H1 (cell line): ENCODE measurements around the gene SPATA7. TPM values are rescaled to one million over a fixed set of nuclear protein-coding genes. Genes with fewer than 3 reads are reported as not detected.
A peak's percentile ranks its signal among the peaks of the same experiment; 100 is the strongest.

ENCODE experiments used
- CTCF ChIA-PET: fragments of 300-600 bp; sonication (Branson Sonifier 250); formaldehyde crosslinking; loops from one replicate; lab custom pipeline; 2021; ENCODE audit not compliant: partially characterized antibody; lab: Charles Lee
- POLR2A ChIA-PET: fragments of 300-600 bp; sonication (Branson Sonifier 250); formaldehyde crosslinking; loops from one replicate; lab custom pipeline; 2021; ENCODE audit warnings: inconsistent platforms; ENCODE audit not compliant: partially characterized antibody; lab: Charles Lee
- DNase-seq, 2 experiments: peaks; one replicate each; pipeline versions ENCODE4 v3.0.0 to v3.0.0-alpha.2; 2010 to 2022; ENCODE audit warnings: low spot score in 2 of 2, low read depth in 1 of 2, mixed read lengths in 1 of 2
- FAIRE-seq: peaks from 2 replicates; lab custom pipeline; 2011; peaks lifted over from hg19 to GRCh38; lab: Jason Lieb, UNC
- H2AFZ ChIP-seq: 2 replicates; pipeline ENCODE4 v1.8.1; 2012; ENCODE audit warnings: low read length, inconsistent platforms
- H2AK5ac ChIP-seq: 2 replicates; pipeline ENCODE4 v1.6.1; 2013; ENCODE audit warnings: low read depth, low read length
- H2BK120ac ChIP-seq: replicated peaks from 2 replicates; pipeline ENCODE3; 2013; ENCODE audit warnings: low read depth, low read length, inconsistent platforms
- H2BK12ac ChIP-seq: 2 replicates; pipeline ENCODE4 v1.6.1; 2013; ENCODE audit warnings: low read depth, low read length
- H2BK15ac ChIP-seq: 2 replicates; pipeline ENCODE4 v1.6.1; 2013; ENCODE audit warnings: low read length
- H2BK20ac ChIP-seq: 2 replicates; pipeline ENCODE4 v1.6.1; 2013; ENCODE audit warnings: low read length
- H2BK5ac ChIP-seq: 2 replicates; pipeline ENCODE4 v1.6.1; 2013; ENCODE audit warnings: low read depth, low read length
- H3K14ac ChIP-seq: 2 replicates; pipeline ENCODE4 v1.6.1; 2013; ENCODE audit warnings: inconsistent platforms; ENCODE audit not compliant: insufficient read length
- H3K18ac ChIP-seq: 2 replicates; pipeline ENCODE4 v1.6.1; 2013; ENCODE audit warnings: low read length; ENCODE audit errors: extremely low read depth
- H3K23ac ChIP-seq: 2 replicates; pipeline ENCODE4 v1.6.1; 2013; ENCODE audit warnings: inconsistent platforms; ENCODE audit not compliant: insufficient read length
- H3K23me2 ChIP-seq: 2 replicates; pipeline ENCODE4 v1.6.1; 2013; ENCODE audit warnings: low read depth, low read length
- H3K27ac ChIP-seq: 2 replicates; pipeline ENCODE4 v1.6.1; 2011; ENCODE audit warnings: low read depth, low read length, inconsistent platforms
- H3K27me3 ChIP-seq, 4 experiments: replicated peaks in 1 of 4; 1 replicate in 1 of 4; 2 replicates in 3 of 4; pipeline versions ENCODE4 v1.6.1 to v1.8.1; 2011 to 2013; ENCODE audit warnings: low read length in 3 of 4, mild to moderate bottlenecking in 3 of 4, inconsistent platforms in 2 of 4, mixed read lengths in 2 of 4, moderate library complexity in 1 of 4; ENCODE audit not compliant: control insufficient read depth in 3 of 4, insufficient read depth in 3 of 4; ENCODE audit errors: extremely low read depth in 1 of 4
- H3K36me3 ChIP-seq, 4 experiments: 2 replicates each; pipeline versions ENCODE4 v1.6.1 to v1.8.1; 2011 to 2013; ENCODE audit warnings: mild to moderate bottlenecking in 4 of 4, low read length in 3 of 4, moderate library complexity in 2 of 4, control low read depth in 1 of 4, inconsistent platforms in 1 of 4; ENCODE audit not compliant: insufficient read depth in 4 of 4, control insufficient read depth in 2 of 4
- H3K4ac ChIP-seq: replicated peaks from 2 replicates; pipeline ENCODE3; 2013; ENCODE audit warnings: low read length, low read depth, mixed read lengths, inconsistent platforms; ENCODE audit not compliant: insufficient read length
- H3K4me1 ChIP-seq, 4 experiments: replicated peaks in 1 of 4; 1 replicate in 1 of 4; 2 replicates in 3 of 4; pipeline versions ENCODE4 v1.6.1 to v1.8.1; 2011 to 2013; ENCODE audit warnings: low read length in 3 of 4, inconsistent platforms in 2 of 4, mixed read lengths in 1 of 4; ENCODE audit not compliant: insufficient read depth in 4 of 4, control insufficient read depth in 3 of 4
- H3K4me2 ChIP-seq, 2 experiments: 2 replicates each; pipeline versions ENCODE4 v1.6.1 to v1.8.1; 2011 to 2013; ENCODE audit warnings: low read depth in 2 of 2, low read length in 2 of 2, control low read depth in 1 of 2, inconsistent platforms in 1 of 2, mild to moderate bottlenecking in 1 of 2; ENCODE audit not compliant: insufficient read depth in 1 of 2
- H3K4me3 ChIP-seq, 4 experiments: fragments of 200-600, 300-600 bp in 1 of 4; sonication (generic), shearing (Covaris generic), sonication (Bioruptor Twin) in 1 of 4; 2 replicates each; pipeline versions ENCODE4 v1.5.1 to v1.8.1; 2011 to 2016; ENCODE audit warnings: low read length in 4 of 4, low read depth in 3 of 4, control low read depth in 2 of 4, inconsistent platforms in 2 of 4, mild to moderate bottlenecking in 2 of 4, mixed read lengths in 1 of 4, moderate library complexity in 1 of 4; ENCODE audit not compliant: insufficient read depth in 2 of 4; ENCODE audit errors: extremely low read depth in 1 of 4
- H3K56ac ChIP-seq: replicated peaks from 2 replicates; pipeline ENCODE3; 2013; ENCODE audit warnings: low read depth, mild to moderate bottlenecking, mixed read lengths, low read length, inconsistent platforms; ENCODE audit not compliant: insufficient read length
- H3K79me1 ChIP-seq: 2 replicates; pipeline ENCODE4 v1.6.1; 2013; ENCODE audit warnings: low read depth, low read length, control low read depth
- H3K79me2 ChIP-seq, 2 experiments: 2 replicates each; pipeline versions ENCODE4 v1.6.1 to v1.8.1; 2012 to 2013; ENCODE audit warnings: low read length in 2 of 2, mild to moderate bottlenecking in 2 of 2, inconsistent platforms in 1 of 2; ENCODE audit not compliant: insufficient read depth in 2 of 2, control insufficient read depth in 1 of 2
- H3K9ac ChIP-seq, 4 experiments: replicated peaks in 1 of 4; 1 replicate in 1 of 4; 2 replicates in 3 of 4; pipeline versions ENCODE4 v1.6.1 to v1.8.1; 2011 to 2013; ENCODE audit warnings: low read depth in 3 of 4, low read length in 3 of 4, control low read depth in 2 of 4, mild to moderate bottlenecking in 2 of 4, moderate library complexity in 2 of 4, inconsistent platforms in 1 of 4; ENCODE audit errors: extremely low read depth in 1 of 4
- H3K9me3 ChIP-seq, 2 experiments: 2 replicates each; pipeline versions ENCODE4 v1.6.1 to v1.8.1; 2012 to 2013; ENCODE audit warnings: mild to moderate bottlenecking in 2 of 2, moderate library complexity in 2 of 2, control low read depth in 1 of 2, inconsistent platforms in 1 of 2, low read depth in 1 of 2, low read length in 1 of 2, mixed read lengths in 1 of 2; ENCODE audit not compliant: insufficient read depth in 2 of 2
- H4K20me1 ChIP-seq, 2 experiments: replicated peaks in 1 of 2; 2 replicates each; pipeline versions ENCODE3 to v1.8.1; 2011 to 2013; ENCODE audit warnings: inconsistent platforms in 2 of 2, low read length in 2 of 2, mild to moderate bottlenecking in 1 of 2; ENCODE audit not compliant: insufficient read depth in 2 of 2, control insufficient read depth in 1 of 2
- H4K5ac ChIP-seq: 2 replicates; pipeline ENCODE4 v1.6.1; 2013; ENCODE audit warnings: low read length, low read depth, mixed read lengths, inconsistent platforms; ENCODE audit not compliant: insufficient read length
- H4K8ac ChIP-seq: 2 replicates; pipeline ENCODE4 v1.8.0; 2013; ENCODE audit warnings: mild to moderate bottlenecking, moderate library complexity, low read length, inconsistent platforms; ENCODE audit not compliant: insufficient read depth; ENCODE audit errors: extremely low read depth
- H4K91ac ChIP-seq: replicated peaks from 2 replicates; pipeline ENCODE3; 2013; ENCODE audit warnings: low read length, mixed read lengths, inconsistent platforms; ENCODE audit not compliant: insufficient read length
- ASH2L ChIP-seq: fragments of 200-600, 300-600 bp; sonication (generic); IDR thresholded peaks from one replicate; pipeline ENCODE4 v1.7.1; 2017; ENCODE audit warnings: low read length
- FOSL1 ChIP-seq: IDR thresholded peaks from 2 replicates; pipeline ENCODE4 v1.6.1; 2011; ENCODE audit warnings: mild to moderate bottlenecking, low read depth, low read length, moderate library complexity; ENCODE audit not compliant: insufficient read depth
- GABPA ChIP-seq: IDR thresholded peaks from 2 replicates; pipeline ENCODE4 v1.6.1; 2011; ENCODE audit warnings: mild to moderate bottlenecking, low read length, moderate library complexity, borderline replicate concordance; ENCODE audit not compliant: insufficient read depth
- HDAC6 ChIP-seq: IDR thresholded peaks from one replicate; pipeline ENCODE4 v1.7.1; 2012; ENCODE audit warnings: low read depth, mild to moderate bottlenecking, inconsistent platforms, low read length, moderate library complexity
- JUN ChIP-seq: IDR thresholded peaks from 2 replicates; pipeline ENCODE4 v1.6.1; 2011; ENCODE audit warnings: low read depth, mild to moderate bottlenecking, improper control_type of control experiment, low read length
- KDM4A ChIP-seq: IDR thresholded peaks from one replicate; pipeline ENCODE4 v1.7.1; 2012; ENCODE audit warnings: low read depth, mild to moderate bottlenecking, moderate library complexity, low read length, inconsistent platforms; ENCODE audit not compliant: severe bottlenecking
- RAD21 ChIP-seq, 2 experiments: IDR thresholded peaks in 1 of 2; conservative IDR thresholded peaks in 1 of 2; 2 replicates each; pipeline ENCODE4 v1.6.1; 2011; ENCODE audit warnings: low read depth in 2 of 2, low read length in 2 of 2, improper control_type of control experiment in 1 of 2, inconsistent platforms in 1 of 2, mild to moderate bottlenecking in 1 of 2, moderate library complexity in 1 of 2
- TCF12 ChIP-seq: IDR thresholded peaks from 2 replicates; pipeline ENCODE4 v1.6.1; 2011; ENCODE audit warnings: low read depth, mild to moderate bottlenecking, low read length
- WGBS, 2 experiments: shearing (Covaris generic) in 1 of 2; methylation state at CpG; one replicate each; pipeline versions ENCODE4 v1.1.6 to v1.1.7; 2013 to 2015; ENCODE audit warnings: low lambda C conversion rate in 2 of 2, mixed read lengths in 2 of 2, inconsistent platforms in 1 of 2, low coverage in 1 of 2, missing lambda C conversion rate in 1 of 2; ENCODE audit not compliant: insufficient replicate concordance in 2 of 2, insufficient coverage in 1 of 2, insufficient read length in 1 of 2; ENCODE audit errors: extremely low coverage in 1 of 2, missing lambda C conversion rate in 1 of 2; 5-methylcytosine and 5-hydroxymethylcytosine counted together
- polyA plus RNA-seq, 7 experiments: library from polyadenylated mRNA; depleted of rRNA in 3 of 7; stranded (reverse) in 5 of 7; unstranded in 2 of 7; fragments of >200 nt in 5 of 7; fragments of 200-250 nt in 2 of 7; gene quantifications; 1 replicate in 5 of 7; 2 replicates in 1 of 7; 4 replicates in 1 of 7; pipeline versions ENCODE4 v1.2.1 to v1.2.3, GENCODE V29; 2011 to 2013; ENCODE audit warnings: missing spikeins in 2 of 7, mixed read lengths in 2 of 7
- total RNA-seq: library from RNA; stranded (reverse); fragmentation: NEBNext Ultra II Directional; extraction: Animal tissue kit (Norgen Biotek cat#: 25700); gene quantifications from 2 replicates; pipeline ENCODE4 v1.2.1, GENCODE V29; 2021
- TF ChIP-seq, protein P1 (sequence below), 3 experiments: IDR thresholded peaks; 1 replicate in 2 of 3; 2 replicates in 1 of 3; pipeline versions ENCODE4 v1.5.1 to v1.6.1; 2011; ENCODE audit warnings: low read length in 3 of 3, mild to moderate bottlenecking in 3 of 3, inconsistent platforms in 2 of 3, low read depth in 1 of 3, moderate library complexity in 1 of 3; ENCODE audit not compliant: insufficient read depth in 1 of 3; ENCODE audit errors: control extremely low read depth in 1 of 3

Gene SPATA7
- total and polyA plus RNA-seq, 2 of the 8 experiments (the other 6 are each of a cell fraction or from before 2014, with no cell fraction given): 3.8 to 6.7 TPM

DNA sequence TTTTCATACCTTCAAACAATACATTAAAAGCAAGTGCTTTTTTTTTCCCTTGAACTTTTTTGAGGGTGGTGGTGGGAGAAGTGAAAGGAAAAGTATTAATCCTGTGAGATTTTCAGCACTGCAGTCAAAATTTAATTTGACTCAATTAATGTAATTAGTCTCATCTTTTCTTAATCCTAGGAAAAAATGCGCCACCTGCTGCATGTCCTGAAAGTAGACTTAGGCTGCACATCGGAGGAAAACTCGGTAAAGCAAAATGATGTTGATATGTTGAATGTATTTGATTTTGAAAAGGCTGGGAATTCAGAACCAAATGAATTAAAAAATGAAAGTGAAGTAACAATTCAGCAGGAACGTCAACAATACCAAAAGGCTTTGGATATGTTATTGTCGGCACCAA is 52.2 kb downstream of the SPATA7 start:
- Histone ChIP-seq H3K4ac (no peak overlapping the region), H2AK5ac (no peak overlapping the region), H2BK20ac (no peak overlapping the region), H2BK5ac (no peak overlapping the region), H4K20me1 (peaks cover 0 to 2% of the 10 kb centered on the region in 2 experiments), H3K56ac (no peak overlapping the region), H4K91ac (no peak overlapping the region), H3K79me2 (no peaks in the 10 kb centered on the region), H3K4me1 (no peaks in the 10 kb centered on the region), H3K18ac (no peak overlapping the region), H2BK15ac (no peak overlapping the region), H3K14ac (no peak overlapping the region), H3K9me3 (no peaks in the 10 kb centered on the region), H2BK12ac (no peak overlapping the region), H4K5ac (no peak overlapping the region), H3K23ac (no peak overlapping the region), H3K23me2 (no peaks in the 10 kb centered on the region; the same call in 1 of the 2 replicates), H3K27ac (no peak overlapping the region), H3K79me1 (no peaks in the 10 kb centered on the region), H3K27me3 (no peaks in the 10 kb centered on the region), H3K36me3 (peaks cover 0 to 5% (median 0%) of the 10 kb centered on the region in 4 experiments; a peak in 3 of 8 replicates), H4K8ac (no peak overlapping the region), H2BK120ac (no peak overlapping the region), H3K4me3 (no peak overlapping the region), H2AFZ (no peak overlapping the region), H3K9ac (no peak overlapping the region), H3K4me2 (no peak overlapping the region)
- TF ChIP-seq KDM4A (no peak), HDAC6 (no peak), JUN (no peak), ASH2L (no peak), GABPA (no peak), RAD21 (IDR thresholded peaks at IDR 0.05 in 1 of 2, conservative IDR thresholded peaks at IDR 0.05 in 1 of 2; ENCODE audit: low read depth in 2 of 2, low read length in 2 of 2) (0 out of 4 replicates have a peak, but pooled peaks of 1 of the 2 experiments have one; percentile 3), FOSL1 (no peak), TCF12 (no peak)
- TF ChIP-seq, protein P1, sequence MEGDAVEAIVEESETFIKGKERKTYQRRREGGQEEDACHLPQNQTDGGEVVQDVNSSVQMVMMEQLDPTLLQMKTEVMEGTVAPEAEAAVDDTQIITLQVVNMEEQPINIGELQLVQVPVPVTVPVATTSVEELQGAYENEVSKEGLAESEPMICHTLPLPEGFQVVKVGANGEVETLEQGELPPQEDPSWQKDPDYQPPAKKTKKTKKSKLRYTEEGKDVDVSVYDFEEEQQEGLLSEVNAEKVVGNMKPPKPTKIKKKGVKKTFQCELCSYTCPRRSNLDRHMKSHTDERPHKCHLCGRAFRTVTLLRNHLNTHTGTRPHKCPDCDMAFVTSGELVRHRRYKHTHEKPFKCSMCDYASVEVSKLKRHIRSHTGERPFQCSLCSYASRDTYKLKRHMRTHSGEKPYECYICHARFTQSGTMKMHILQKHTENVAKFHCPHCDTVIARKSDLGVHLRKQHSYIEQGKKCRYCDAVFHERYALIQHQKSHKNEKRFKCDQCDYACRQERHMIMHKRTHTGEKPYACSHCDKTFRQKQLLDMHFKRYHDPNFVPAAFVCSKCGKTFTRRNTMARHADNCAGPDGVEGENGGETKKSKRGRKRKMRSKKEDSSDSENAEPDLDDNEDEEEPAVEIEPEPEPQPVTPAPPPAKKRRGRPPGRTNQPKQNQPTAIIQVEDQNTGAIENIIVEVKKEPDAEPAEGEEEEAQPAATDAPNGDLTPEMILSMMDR (IDR thresholded peaks at IDR 0.05; ENCODE audit: control extremely low read depth in 1 of 3, insufficient read depth in 1 of 3, low read depth in 1 of 3, low read length in 3 of 3): peak in 1 of 3 experiments; percentile 5; a peak in 2 of 4 replicates
- POLR2A ChIA-PET: no interaction called here
- FAIRE-seq (no peak), DNase-seq (no peak)
- 85% methylated on average over 5 of the region's 5 CpGs; no CpG with 5 or more reads in 1 of the 2 experiments for WGBS, 2 experiments
- CTCF ChIA-PET: interaction anchor here (1.0 to 1.4 kb wide), 3 partner anchors 52 to 492 kb away, joined by 3 to 5 read pairs (median 4); no protein-coding TSS in a partner anchor
